Breast epithelium (tissue), 4 donors: ENCODE results near the gene CXCL12. TPM values are rescaled to one million over a fixed set of nuclear protein-coding genes. Genes with fewer than 3 reads are reported as not detected.

Experiments
- DNase-seq, 2 donors: peaks; one replicate each; pipeline ENCODE4 v3.0.0-alpha.2; 2019; ENCODE audit warnings: low spot score in 2 of 2
- H3K27ac ChIP-seq, 2 donors: fragments of 200-600 bp; sonication (generic) in 1 of 2; one replicate each; pipeline ENCODE4 v1.5.1; 2016 to 2019; ENCODE audit warnings: mild to moderate bottlenecking in 1 of 2
- H3K27me3 ChIP-seq, 2 donors: fragments of 200-600 bp; sonication (generic) in 1 of 2; one replicate each; pipeline versions ENCODE4 v1.5.1 to v1.6.0; 2017 to 2019; ENCODE audit warnings: control low read depth in 1 of 2, mild to moderate bottlenecking in 1 of 2
- H3K36me3 ChIP-seq: fragments of 200-600 bp; one replicate; pipeline ENCODE4 v1.5.1; 2019
- H3K4me1 ChIP-seq, 2 donors: fragments of 200-600 bp; sonication (generic); one replicate each; pipeline ENCODE4 v1.5.1; 2016 to 2019; ENCODE audit warnings: control low read depth in 1 of 2
- H3K4me3 ChIP-seq, 3 donors: fragments of 200-600 bp; sonication (generic); 1 replicate in 2 of 3; 2 replicates in 1 of 3; pipeline ENCODE4 v1.5.1; 2016 to 2019; ENCODE audit warnings: mild to moderate bottlenecking in 3 of 3, moderate library complexity in 2 of 3
- H3K9me3 ChIP-seq, 2 donors: fragments of 200-600 bp; sonication (generic) in 1 of 2; one replicate each; pipeline ENCODE4 v1.5.1; 2016 to 2019; ENCODE audit warnings: control low read depth in 1 of 2
- CTCF ChIP-seq, 3 donors: fragments of 450-650 bp; IDR thresholded peaks; one replicate each; pipeline ENCODE4 v1.5.1; 2016 to 2017; ENCODE audit warnings: antibody characterized with exemption in 3 of 3, mild to moderate bottlenecking in 3 of 3, moderate library complexity in 3 of 3
- POLR2A ChIP-seq: fragments of 450-650 bp; IDR thresholded peaks from one replicate; pipeline ENCODE4 v1.6.1; 2016; ENCODE audit warnings: antibody characterized with exemption, mild to moderate bottlenecking, moderate library complexity
- POLR2AphosphoS5 ChIP-seq, 3 donors: sonication (generic); formaldehyde crosslinking; IDR thresholded peaks; one replicate each; pipeline ENCODE4 v1.6.1; 2017; ENCODE audit warnings: antibody characterized with exemption in 3 of 3
- intact Hi-C: fragments of 100-400 bp; cut with DNase I; formaldehyde crosslinking; loops from one replicate; pipeline ENCODE4 v1.15.1; 2023; ENCODE audit warnings: low total_unique reads
- total RNA-seq, 3 donors: library from RNA; depleted of rRNA; stranded (reverse); fragments of >200 nt; gene quantifications; one replicate each; pipeline ENCODE4 v1.1.0, GENCODE V29; 2016

CXCL12 gene
- total RNA-seq, 3 donors from 2014 or later, result 66.4 to 164 (median 103) TPM

GRCh38 chr10:44397476-44398225 lies 12.8 kb upstream of the CXCL12 start:
- TF ChIP-seq CTCF (IDR thresholded peaks at IDR 0.05) (no peak), POLR2AphosphoS5 (IDR thresholded peaks at IDR 0.05) (no peak), POLR2A (no peak)
- Histone ChIP-seq H3K9me3 (no peaks in the 10 kb centered on the region), H3K27ac (no peak overlapping the region), H3K27me3 (no peaks in the 10 kb centered on the region), H3K36me3 (no peaks in the 10 kb centered on the region), H3K4me1 (no peaks in the 10 kb centered on the region), H3K4me3 (no peak overlapping the region)
- intact Hi-C loops, result no loop called here
- DNase-seq, result no peak

- Histone ChIP-seq H3K27ac (no peak overlapping the region), H3K4me1 (no peaks in the 10 kb centered on the region), H3K9me3 (no peaks in the 10 kb centered on the region), H3K4me3 (no peak overlapping the region), H3K36me3 (no peaks in the 10 kb centered on the region), H3K27me3 (no peaks in the 10 kb centered on the region)
- no peak for TF ChIP-seq CTCF (IDR thresholded peaks at IDR 0.05)
- intact Hi-C loops, result no loop called here
- no peak for DNase-seq
Observed at GRCh38 chr10:44396671-44397191, 11.8 kb upstream of the CXCL12 start.

GRCh38 chr10:44395902-44396670 lies 11.2 kb upstream of the CXCL12 start:
- no peak for DNase-seq
- H3K9me3 ChIP-seq, result no peaks in the 10 kb centered on the region

GRCh38 chr10:44395396-44395795 lies 10.5 kb upstream of the CXCL12 start:
- DNase-seq, result no peak
- Histone ChIP-seq H3K36me3 (no peaks in the 10 kb centered on the region), H3K4me3 (no peak overlapping the region), H3K4me1 (no peaks in the 10 kb centered on the region), H3K9me3 (no peaks in the 10 kb centered on the region), H3K27ac (no peak overlapping the region), H3K27me3 (no peaks in the 10 kb centered on the region)
- TF ChIP-seq POLR2AphosphoS5 (IDR thresholded peaks at IDR 0.05) (no peak), CTCF (IDR thresholded peaks at IDR 0.05) (no peak), POLR2A (no peak)
- intact Hi-C loops, result no loop called here

More at GRCh38 chr10:44395902-44396670, 11.2 kb upstream of the CXCL12 start:
- H3K4me1 ChIP-seq, result no peaks in the 10 kb centered on the region
- intact Hi-C loops, result no loop called here
- H3K36me3 ChIP-seq, result no peaks in the 10 kb centered on the region
- H3K4me3 ChIP-seq, result no peak overlapping the region
- no peak overlapping the region for H3K27ac ChIP-seq
- H3K27me3 ChIP-seq, result no peaks in the 10 kb centered on the region
- TF ChIP-seq POLR2AphosphoS5 (IDR thresholded peaks at IDR 0.05) (no peak), POLR2A (no peak), CTCF (IDR thresholded peaks at IDR 0.05) (no peak)
